ENCODE results near the gene PISD.
A peak's percentile ranks its signal among the peaks of the same experiment; 100 is the strongest.
"Not testable (repeated sequence)": the region's sequence is repeated elsewhere in the genome, so short reads cannot be mapped to it uniquely, and the experiment has no call there.

The PISD gene

GRCh38 chr22:31661851-31662667 lies at the start of gene PISD:
PISD (minus strand) TSS chr22:31662215; CDS start chr22:31662208, 7 bp downstream.
- DNase-seq = peak; percentile 93 to 97

GRCh38 chr22:31711226-31711625 lies 49.2 kb upstream of the PISD start:
- DNase-seq = not testable (repeated sequence)

- no peak for DNase-seq
These were observed 45.5 kb upstream of the PISD start for GRCh38 chr22:31707519-31707918.

GRCh38 chr22:31695423-31695822 lies 33.4 kb upstream of the PISD start:
- no peak for DNase-seq

GRCh38 chr22:31694046-31694445 lies 32.0 kb upstream of the PISD start:
- DNase-seq = not testable (repeated sequence)

GRCh38 chr22:31692186-31692886 lies 30.3 kb upstream of the PISD start:
- no peak for DNase-seq

- DNase-seq = no peak
These were observed 29.4 kb upstream of the PISD start for GRCh38 chr22:31691408-31691807.

- DNase-seq = no peak
These were observed 21.4 kb upstream of the PISD start for GRCh38 chr22:31683181-31684105.

GRCh38 chr22:31682751-31683150 lies 20.7 kb upstream of the PISD start:
- no peak for DNase-seq

- no peak for DNase-seq
These were observed 19.6 kb upstream of the PISD start for GRCh38 chr22:31681349-31682345.

GRCh38 chr22:31680861-31681341 lies 18.9 kb upstream of the PISD start:
- no peak for DNase-seq

- DNase-seq = no peak
These were observed 16.7 kb upstream of the PISD start for GRCh38 chr22:31678748-31679147.

- peak; percentile 89 to 93 for DNase-seq
These were observed 14.7 kb upstream of the PISD start for GRCh38 chr22:31676700-31677099.

- DNase-seq = not testable (repeated sequence)
These were observed 12.2 kb upstream of the PISD start for GRCh38 chr22:31674219-31674618.

- not testable (repeated sequence) for DNase-seq
These were observed 6.8 kb upstream of the PISD start for GRCh38 chr22:31668849-31669248.

GRCh38 chr22:31662668-31663037 lies 638 bp upstream of the PISD start:
- DNase-seq = no peak

GRCh38 chr22:31660860-31661341 lies 1.1 kb downstream of the PISD start:
- not testable (repeated sequence) for DNase-seq

- DNase-seq = no peak
These were observed 2.8 kb downstream of the PISD start for GRCh38 chr22:31659246-31659645.

- DNase-seq = no peak
These were observed 7.6 kb downstream of the PISD start for GRCh38 chr22:31654408-31654807.

GRCh38 chr22:31653944-31654343 lies 8.1 kb downstream of the PISD start:
- no peak for DNase-seq

- DNase-seq = no peak
These were observed 8.9 kb downstream of the PISD start for GRCh38 chr22:31652911-31653684.
